H1 (cell line): ENCODE data around the gene AGAP3. TPM values are rescaled to one million over a fixed set of nuclear protein-coding genes. Genes with fewer than 3 reads are reported as not detected.

Experiments used
- ATF2 ChIP-seq: IDR thresholded peaks from 2 replicates; pipeline ENCODE4 v1.6.1; 2012; ENCODE audit warnings: low read length, inconsistent platforms
- CBX8 ChIP-seq: fragments of 300-800, 300-1000 bp; sonication (generic); IDR thresholded peaks from 2 replicates; pipeline ENCODE4 v1.7.1; 2016; ENCODE audit warnings: low read depth, low read length, borderline replicate concordance
- E2F6 ChIP-seq: IDR thresholded peaks from 2 replicates; pipeline ENCODE4 v1.6.1; 2012; ENCODE audit warnings: inconsistent platforms
- EP300 ChIP-seq, 2 experiments: IDR thresholded peaks; 1 replicate in 1 of 2; 2 replicates in 1 of 2; pipeline ENCODE4 v1.6.1; 2011 to 2012; ENCODE audit warnings: low read depth in 2 of 2, low read length in 2 of 2, mild to moderate bottlenecking in 2 of 2, borderline replicate concordance in 1 of 2, inconsistent platforms in 1 of 2, moderate library complexity in 1 of 2
- KDM4A ChIP-seq: IDR thresholded peaks from one replicate; pipeline ENCODE4 v1.7.1; 2012; ENCODE audit warnings: low read depth, mild to moderate bottlenecking, moderate library complexity, low read length, inconsistent platforms; ENCODE audit not compliant: severe bottlenecking
- MAFK ChIP-seq: IDR thresholded peaks from 2 replicates; pipeline ENCODE4 v1.6.1; 2012; ENCODE audit warnings: low read depth, mild to moderate bottlenecking, improper control_type of control experiment, low read length
- NANOG ChIP-seq: IDR thresholded peaks from 2 replicates; pipeline ENCODE4 v1.6.1; 2011; ENCODE audit warnings: low read length, low read depth, mild to moderate bottlenecking, inconsistent platforms; ENCODE audit not compliant: insufficient read depth, poor library complexity, severe bottlenecking
- PHF8 ChIP-seq: fragments of 200-600 bp; sonication (generic); conservative IDR thresholded peaks from 2 replicates; pipeline ENCODE4 v1.7.1; 2012; ENCODE audit warnings: low read depth, mild to moderate bottlenecking, inconsistent platforms, low read length, moderate library complexity
- POLR2A ChIP-seq, 2 experiments: IDR thresholded peaks; 1 replicate in 1 of 2; 2 replicates in 1 of 2; pipeline ENCODE4 v1.6.1; 2011; ENCODE audit warnings: low read depth in 2 of 2, low read length in 2 of 2, mild to moderate bottlenecking in 2 of 2; ENCODE audit errors: control extremely low read depth in 1 of 2
- RBBP5 ChIP-seq: IDR thresholded peaks from 2 replicates; pipeline ENCODE4 v1.7.1; 2012; ENCODE audit warnings: low read depth, mild to moderate bottlenecking, inconsistent platforms, low read length, moderate library complexity, borderline replicate concordance
- RXRA ChIP-seq: IDR thresholded peaks from 2 replicates; pipeline ENCODE4 v1.6.1; 2011; ENCODE audit warnings: low read depth, mild to moderate bottlenecking, low read length, moderate library complexity; ENCODE audit not compliant: insufficient read depth
- SIN3A ChIP-seq, 2 experiments: IDR thresholded peaks in 1 of 2; conservative IDR thresholded peaks in 1 of 2; 2 replicates each; pipeline ENCODE4 v1.6.1; 2011 to 2012; ENCODE audit warnings: low read length in 2 of 2, improper control_type of control experiment in 1 of 2, low read depth in 1 of 2, mild to moderate bottlenecking in 1 of 2
- SP1 ChIP-seq: IDR thresholded peaks from 2 replicates; pipeline ENCODE4 v1.6.1; 2011; ENCODE audit warnings: low read depth, low read length
- ZNF274 ChIP-seq: IDR thresholded peaks from 2 replicates; pipeline ENCODE4 v1.7.0; 2012; ENCODE audit warnings: low read length, borderline replicate concordance; ENCODE audit errors: extremely low read depth
- polyA plus RNA-seq, 7 experiments: library from polyadenylated mRNA; depleted of rRNA in 3 of 7; stranded (reverse) in 5 of 7; unstranded in 2 of 7; fragments of >200 nt in 5 of 7; fragments of 200-250 nt in 2 of 7; gene quantifications; 1 replicate in 5 of 7; 2 replicates in 1 of 7; 4 replicates in 1 of 7; pipeline versions ENCODE4 v1.2.1 to v1.2.3, GENCODE V29; 2011 to 2013; ENCODE audit warnings: missing spikeins in 2 of 7, mixed read lengths in 2 of 7
- total RNA-seq: library from RNA; stranded (reverse); fragmentation: NEBNext Ultra II Directional; extraction: Animal tissue kit (Norgen Biotek cat#: 25700); gene quantifications from 2 replicates; pipeline ENCODE4 v1.2.1, GENCODE V29; 2021

The AGAP3 gene
- total and polyA plus RNA-seq, 2 of the 8 experiments (the other 6 are each of a cell fraction or from before 2014, with no cell fraction given) = 66.4 to 120 TPM

- TF ChIP-seq E2F6 (peak; percentile 21; the same call in 1 of the 2 replicates), SIN3A (conservative IDR thresholded peaks at IDR 0.05 in 1 of 2, IDR thresholded peaks at IDR 0.05 in 1 of 2; ENCODE audit: low read depth in 1 of 2, low read length in 2 of 2) (peak in 1 of 2 experiments; percentile 62; a peak in 1 of 4 replicates), ATF2 (no peak), KDM4A (peak; percentile 48), CBX8 (no peak), RBBP5 (no peak), EP300 (IDR thresholded peaks at IDR 0.05; ENCODE audit: borderline replicate concordance in 1 of 2, low read depth in 2 of 2, low read length in 2 of 2) (no peak), PHF8 (peak; percentile 49; the same call in 1 of the 2 replicates), SP1 (no peak), ZNF274 (no peak), POLR2A (IDR thresholded peaks at IDR 0.05; ENCODE audit: control extremely low read depth in 1 of 2, low read depth in 2 of 2, low read length in 2 of 2) (no peak), NANOG (no peak), MAFK (no peak), RXRA (no peak)
These were observed 3.0 kb upstream of the AGAP3 start, which contains the start of gene TMUB1 (continued) for GRCh38 chr7:151083071-151083823.
